CD4-positive, alpha-beta T cell (primary cell): ENCODE measurements around the gene KRTAP27-1. TPM values are rescaled to one million over a fixed set of nuclear protein-coding genes. Genes with fewer than 3 reads are reported as not detected.

ENCODE experiments used
- ATAC-seq: fragments of 200-7000 bp; cut with Tn5 transposase; one replicate; pipeline ENCODE4 v1.10.0; 2022; ENCODE audit warnings: mild to moderate bottlenecking; ENCODE audit not compliant: poor library complexity
- CTCF ChIA-PET: fragments of 350-600 bp; sonication (Branson Sonifier 250); formaldehyde crosslinking; loops from one replicate; lab custom pipeline; 2021; ENCODE audit warnings: antibody characterized with exemption, inconsistent platforms; lab: Charles Lee
- POLR2A ChIA-PET: fragments of 350-600 bp; sonication (Branson Sonifier 250); formaldehyde crosslinking; loops from one replicate; lab custom pipeline; 2021; ENCODE audit warnings: antibody characterized with exemption, inconsistent platforms; lab: Charles Lee
- DNase-seq, 14 experiments: peaks; one replicate each; pipeline ENCODE4 v3.0.0-alpha.2; 2013 to 2020; ENCODE audit warnings: mixed read lengths in 2 of 14
- H3K27ac ChIP-seq, 2 donors: one replicate each; pipeline versions ENCODE4 v1.5.1 to v1.7.0; 2013; ENCODE audit warnings: low read length in 2 of 2, low read depth in 1 of 2, mild to moderate bottlenecking in 1 of 2
- H3K27me3 ChIP-seq, 2 experiments: 1 replicate in 1 of 2; 2 replicates in 1 of 2; pipeline versions ENCODE4 v1.6.1 to v1.7.0; 2013; ENCODE audit warnings: low read length in 2 of 2, control low read depth in 1 of 2, mild to moderate bottlenecking in 1 of 2, moderate library complexity in 1 of 2; ENCODE audit not compliant: insufficient read depth in 2 of 2, control insufficient read depth in 1 of 2
- H3K36me3 ChIP-seq: one replicate; pipeline ENCODE4 v1.6.1; 2013; ENCODE audit warnings: low read length, control low read depth; ENCODE audit not compliant: insufficient read depth
- H3K4me1 ChIP-seq: one replicate; pipeline ENCODE4 v1.6.1; 2013; ENCODE audit warnings: low read length, control low read depth; ENCODE audit not compliant: insufficient read depth
- H3K4me3 ChIP-seq: one replicate; pipeline ENCODE4 v1.5.1; 2013; ENCODE audit warnings: mild to moderate bottlenecking, low read length, moderate library complexity
- H3K9me3 ChIP-seq, 2 experiments: 1 replicate in 1 of 2; 2 replicates in 1 of 2; pipeline versions ENCODE4 v1.6.1 to v1.7.0; 2013; ENCODE audit warnings: low read length in 2 of 2, mild to moderate bottlenecking in 2 of 2, control low read depth in 1 of 2, moderate library complexity in 1 of 2; ENCODE audit not compliant: control insufficient read depth in 1 of 2, insufficient read depth in 1 of 2
- H3K27ac Mint-ChIP-seq: one replicate; pipeline ENCODE4 v1.8.0; 2020; ENCODE audit warnings: mixed read lengths
- H3K27me3 Mint-ChIP-seq: one replicate; pipeline ENCODE4 v1.8.0; 2021; ENCODE audit warnings: mixed read lengths
- H3K36me3 Mint-ChIP-seq: one replicate; pipeline ENCODE4 v1.8.0; 2021; ENCODE audit warnings: low read depth, mixed read lengths
- H3K4me1 Mint-ChIP-seq: one replicate; pipeline ENCODE4 v1.8.0; 2021; ENCODE audit warnings: low read depth, mixed read lengths
- H3K4me3 Mint-ChIP-seq: one replicate; pipeline ENCODE4 v1.8.0; 2020; ENCODE audit warnings: mild to moderate bottlenecking, mixed read lengths
- H3K9me3 Mint-ChIP-seq: one replicate; pipeline ENCODE4 v1.8.0; 2020; ENCODE audit warnings: mixed read lengths
- CTCF ChIP-seq: fragments of 200-600 bp; IDR thresholded peaks from one replicate; pipeline ENCODE4 v1.8.0; 2022; ENCODE audit warnings: antibody characterized with exemption, mild to moderate bottlenecking
- intact Hi-C, 2 experiments: fragments of 100-400 bp; cut with DNase I in 1 of 2; cut with micrococcal nuclease in 1 of 2; formaldehyde crosslinking; loops; one replicate each; pipeline versions ENCODE4 v1.15.1 to v1.9.0; 2023 to 2025; cut with DNase I, micrococcal nuclease
- total RNA-seq, 174 experiments: library from RNA in 2 of 174; stranded (reverse) in 2 of 174; gene quantifications; one replicate each; pipeline ENCODE4 v1.2.3 and lab custom pipeline; 2021 to 2026

The KRTAP27-1 gene
- total RNA-seq, 2 experiments from 2014 or later: not detected

DNA sequence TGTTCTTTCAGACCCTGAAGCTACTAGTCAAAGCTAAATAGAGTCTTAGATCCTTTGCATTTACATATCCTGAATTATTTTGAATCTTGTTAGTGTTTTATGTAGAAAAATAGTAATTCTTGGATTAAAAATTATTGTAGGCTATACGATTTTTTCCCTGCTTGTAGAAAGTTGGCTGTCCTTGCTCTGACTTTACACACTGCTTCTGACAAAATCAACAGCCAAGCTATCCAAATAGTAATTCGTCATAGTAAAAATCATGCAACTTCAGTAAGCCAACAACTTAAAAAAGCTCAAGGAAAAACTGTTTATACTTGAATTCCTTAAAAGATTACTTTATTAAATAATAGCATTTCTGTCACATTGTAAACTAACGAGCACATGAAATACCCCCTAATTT is 18.4 kb upstream of the KRTAP27-1 start:
- Histone ChIP-seq H3K4me1 (no peaks in the 10 kb centered on the region), H3K9me3 (no peaks in the 10 kb centered on the region), H3K27ac (no peak overlapping the region), H3K4me3 (no peak overlapping the region), H3K36me3 (no peaks in the 10 kb centered on the region), H3K27me3 (no peaks in the 10 kb centered on the region)
- no peak overlapping the region for H3K27ac Mint-ChIP-seq
- CTCF ChIA-PET: no interaction called here
- H3K36me3 Mint-ChIP-seq: no peaks in the 10 kb centered on the region
- intact Hi-C loops: no loop called here
- POLR2A ChIA-PET: no interaction called here
- no peaks in the 10 kb centered on the region for H3K4me1 Mint-ChIP-seq
- DNase-seq (no peak), ATAC-seq (no peak)
- no peak for TF ChIP-seq CTCF
- peaks cover 9% of the 10 kb centered on the region for H3K27me3 Mint-ChIP-seq
- H3K4me3 Mint-ChIP-seq: no peak overlapping the region
- H3K9me3 Mint-ChIP-seq: no peaks in the 10 kb centered on the region

DNA sequence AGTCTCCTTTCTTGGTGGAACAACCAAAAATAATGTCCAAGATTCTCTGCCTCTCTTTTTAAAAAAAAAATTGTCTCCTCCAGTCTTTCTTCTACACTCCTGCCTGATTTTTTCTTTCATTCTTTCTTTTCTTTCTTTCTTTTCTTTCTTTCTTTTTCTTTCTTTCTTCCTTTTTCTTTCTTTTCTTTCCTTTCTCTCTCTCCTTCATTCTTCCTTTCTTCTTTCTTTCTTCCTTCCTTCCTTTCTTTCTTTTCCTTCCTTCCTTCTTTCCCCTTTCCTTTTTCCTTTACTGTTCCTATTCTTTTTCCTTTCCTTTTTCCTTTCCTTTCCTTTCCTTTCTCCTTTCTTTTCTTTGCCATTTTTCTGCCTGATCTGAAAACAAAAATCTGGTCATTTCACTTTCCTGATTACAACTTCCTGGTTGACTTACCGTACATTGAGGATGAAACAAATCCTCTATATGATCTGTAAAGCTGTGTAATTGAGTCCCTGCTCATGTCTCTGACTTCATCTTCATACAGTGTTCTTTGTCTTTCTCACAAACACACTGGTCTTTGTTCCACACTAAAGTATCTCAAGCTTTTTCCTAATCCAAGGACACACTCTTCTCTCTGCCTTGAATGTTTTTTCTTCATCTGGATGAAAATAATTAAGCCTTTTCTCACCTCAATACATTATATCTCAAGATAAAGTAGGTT is 17.0 kb upstream of the KRTAP27-1 start:
- no peak overlapping the region for H3K4me3 Mint-ChIP-seq
- H3K9me3 Mint-ChIP-seq: no peaks in the 10 kb centered on the region
- H3K36me3 Mint-ChIP-seq: no peaks in the 10 kb centered on the region
- ChIA-PET CTCF (no interaction called here), POLR2A (no interaction called here)
- TF ChIP-seq CTCF: no peak
- H3K4me1 Mint-ChIP-seq: no peaks in the 10 kb centered on the region
- Histone ChIP-seq H3K4me3 (no peak overlapping the region), H3K4me1 (no peaks in the 10 kb centered on the region), H3K36me3 (no peaks in the 10 kb centered on the region), H3K27me3 (no peaks in the 10 kb centered on the region), H3K9me3 (no peaks in the 10 kb centered on the region), H3K27ac (no peak overlapping the region)
- H3K27me3 Mint-ChIP-seq: peaks cover 9% of the 10 kb centered on the region
- ATAC-seq (no peak), DNase-seq (no peak)
- H3K27ac Mint-ChIP-seq: no peak overlapping the region
- intact Hi-C loops: no loop called here

GRCh38 chr21:30351534-30351933 is 14.0 kb upstream of the KRTAP27-1 start:
- no peaks in the 10 kb centered on the region for H3K4me1 Mint-ChIP-seq
- H3K4me3 Mint-ChIP-seq: no peak overlapping the region
- H3K27me3 ChIP-seq: no peaks in the 10 kb centered on the region
- ChIA-PET CTCF (no interaction called here), POLR2A (no interaction called here)
- H3K4me3 ChIP-seq: no peak overlapping the region
- H3K36me3 ChIP-seq: no peaks in the 10 kb centered on the region
- H3K27me3 Mint-ChIP-seq: peaks cover 6% of the 10 kb centered on the region
- H3K4me1 ChIP-seq: no peaks in the 10 kb centered on the region
- H3K9me3 Mint-ChIP-seq: no peaks in the 10 kb centered on the region
- TF ChIP-seq CTCF: no peak
- no peak for ATAC-seq
- no peak overlapping the region for H3K27ac Mint-ChIP-seq
- DNase-seq: no peak
- intact Hi-C loops: no loop called here
- H3K27ac ChIP-seq: no peak overlapping the region
- H3K9me3 ChIP-seq: no peaks in the 10 kb centered on the region
- no peaks in the 10 kb centered on the region for H3K36me3 Mint-ChIP-seq
